Raji (cell line): ENCODE data around the gene SAFB2.

ENCODE experiments used
- POLR2A ChIP-seq: IDR thresholded peaks from 2 replicates; pipeline ENCODE4 v1.6.1; 2011; ENCODE audit warnings: low read depth, low read length, control low read depth; ENCODE audit not compliant: insufficient read depth

SAFB2 gene

GRCh38 chr19:5585461-5586299 lies 36.9 kb downstream of the SAFB2 start:
- no peak for TF ChIP-seq POLR2A

GRCh38 chr19:5580161-5580571 lies 42.4 kb downstream of the SAFB2 start:
- TF ChIP-seq POLR2A, result no peak

GRCh38 chr19:5579697-5580096 lies 42.9 kb downstream of the SAFB2 start:
- no peak for TF ChIP-seq POLR2A

GRCh38 chr19:5579286-5579685 lies 43.3 kb downstream of the SAFB2 start:
- no peak for TF ChIP-seq POLR2A

GRCh38 chr19:5578097-5578846 lies 44.3 kb downstream of the SAFB2 start:
- no peak for TF ChIP-seq POLR2A

GRCh38 chr19:5575590-5575989 lies 47.0 kb downstream of the SAFB2 start:
- TF ChIP-seq POLR2A, result no peak

GRCh38 chr19:5572556-5573286 lies 49.9 kb downstream of the SAFB2 start:
- TF ChIP-seq POLR2A, result no peak

GRCh38 chr19:5571777-5572176 lies 50.8 kb downstream of the SAFB2 start:
- TF ChIP-seq POLR2A, result no peak

GRCh38 chr19:5567970-5568407 lies 54.6 kb downstream of the SAFB2 start:
- TF ChIP-seq POLR2A, result no peak

GRCh38 chr19:5567360-5567969 lies 55.1 kb downstream of the SAFB2 start, which contains the start of gene TINCR:
Gene TINCR, minus strand, starts transcription at chr19:5567953.
- TF ChIP-seq POLR2A, result no peak

GRCh38 chr19:5564930-5565329 lies 57.6 kb downstream of the SAFB2 start:
- TF ChIP-seq POLR2A, result no peak

GRCh38 chr19:5563935-5564612 lies 58.5 kb downstream of the SAFB2 start:
- TF ChIP-seq POLR2A, result no peak

GRCh38 chr19:5563008-5563431 lies 59.6 kb downstream of the SAFB2 start:
- TF ChIP-seq POLR2A, result no peak

GRCh38 chr19:5562280-5562679 lies 60.3 kb downstream of the SAFB2 start:
- no peak for TF ChIP-seq POLR2A

GRCh38 chr19:5561559-5561958 lies 61.0 kb downstream of the SAFB2 start:
- TF ChIP-seq POLR2A, result no peak

- no peak for TF ChIP-seq POLR2A
These were observed 62.4 kb downstream of the SAFB2 start for GRCh38 chr19:5560156-5560555.
